Mesenchymal stem cell (in vitro differentiated cells and primary cell): ENCODE data around the gene ACAN.

ENCODE experiments used
- DNase-seq: peaks from one replicate; pipeline ENCODE4 v3.0.0-alpha.2; 2013
- H2AFZ ChIP-seq: one replicate; pipeline ENCODE4 v1.6.1; 2013; ENCODE audit warnings: low read depth, mild to moderate bottlenecking, control low read depth, inconsistent platforms, low read length, moderate library complexity
- H2AK5ac ChIP-seq: 2 replicates; pipeline ENCODE4 v1.6.1; 2013; ENCODE audit warnings: low read length, moderate library complexity, mild to moderate bottlenecking, inconsistent platforms; ENCODE audit not compliant: severe bottlenecking
- H2BK120ac ChIP-seq: one replicate; pipeline ENCODE4 v1.6.1; 2013; ENCODE audit warnings: low read depth, mild to moderate bottlenecking, inconsistent platforms, low read length, moderate library complexity
- H2BK12ac ChIP-seq, 2 experiments: one replicate each; pipeline ENCODE4 v1.6.1; 2013; ENCODE audit warnings: inconsistent platforms in 2 of 2, low read length in 2 of 2, mild to moderate bottlenecking in 2 of 2, moderate library complexity in 2 of 2, control low read depth in 1 of 2
- H2BK15ac ChIP-seq: one replicate; pipeline ENCODE4 v1.6.1; 2013; ENCODE audit warnings: mild to moderate bottlenecking, low read depth, inconsistent platforms; ENCODE audit not compliant: poor library complexity, severe bottlenecking
- H2BK5ac ChIP-seq: 2 replicates; pipeline ENCODE4 v1.6.1; 2013; ENCODE audit warnings: low read depth, mild to moderate bottlenecking, low read length, control low read depth, inconsistent platforms; ENCODE audit not compliant: poor library complexity, severe bottlenecking
- H3K14ac ChIP-seq, 2 experiments: one replicate each; pipeline ENCODE4 v1.6.1; 2013; ENCODE audit warnings: inconsistent platforms in 2 of 2, low read length in 2 of 2, control low read depth in 1 of 2, mild to moderate bottlenecking in 1 of 2, moderate library complexity in 1 of 2
- H3K18ac ChIP-seq, 2 experiments: one replicate each; pipeline ENCODE4 v1.6.1; 2013; ENCODE audit warnings: inconsistent platforms in 2 of 2, low read length in 2 of 2, control low read depth in 1 of 2, low read depth in 1 of 2, mild to moderate bottlenecking in 1 of 2
- H3K23ac ChIP-seq, 2 experiments: one replicate each; pipeline ENCODE4 v1.6.1; 2013; ENCODE audit warnings: inconsistent platforms in 2 of 2, low read length in 2 of 2, mild to moderate bottlenecking in 2 of 2, moderate library complexity in 2 of 2, control low read depth in 1 of 2
- H3K27ac ChIP-seq: 2 replicates; pipeline ENCODE4 v1.5.1; 2013; ENCODE audit warnings: mild to moderate bottlenecking, moderate library complexity, low read length, control low read depth, inconsistent platforms; ENCODE audit not compliant: poor library complexity, severe bottlenecking
- H3K27me3 ChIP-seq, 2 experiments: 2 replicates each; pipeline versions ENCODE4 v1.6.1 to v1.7.0; 2013; ENCODE audit warnings: low read length in 2 of 2, mild to moderate bottlenecking in 2 of 2, moderate library complexity in 2 of 2, control low read depth in 1 of 2, inconsistent platforms in 1 of 2; ENCODE audit not compliant: control insufficient read depth in 1 of 2, insufficient read depth in 1 of 2
- H3K36me3 ChIP-seq, 2 experiments: 2 replicates each; pipeline versions ENCODE4 v1.6.1 to v1.7.0; 2013; ENCODE audit warnings: low read length in 2 of 2, control low read depth in 1 of 2, inconsistent platforms in 1 of 2, low read depth in 1 of 2, mild to moderate bottlenecking in 1 of 2; ENCODE audit not compliant: insufficient read depth in 2 of 2, control insufficient read depth in 1 of 2
- H3K4ac ChIP-seq, 2 experiments: one replicate each; pipeline ENCODE4 v1.6.1; 2013; ENCODE audit warnings: inconsistent platforms in 2 of 2, low read length in 2 of 2, mild to moderate bottlenecking in 2 of 2, moderate library complexity in 2 of 2, control low read depth in 1 of 2, low read depth in 1 of 2
- H3K4me1 ChIP-seq: 2 replicates; pipeline ENCODE4 v1.6.1; 2013; ENCODE audit warnings: low read depth, low read length, control low read depth; ENCODE audit not compliant: control insufficient read depth, insufficient read depth
- H3K4me2 ChIP-seq: 2 replicates; pipeline ENCODE4 v1.6.1; 2013; ENCODE audit warnings: low read length, mild to moderate bottlenecking, inconsistent platforms; ENCODE audit not compliant: poor library complexity, severe bottlenecking
- H3K4me3 ChIP-seq, 2 experiments: 2 replicates each; pipeline versions ENCODE4 v1.5.1 to v1.7.0; 2013; ENCODE audit warnings: low read length in 2 of 2, mild to moderate bottlenecking in 2 of 2, control low read depth in 1 of 2, low read depth in 1 of 2; ENCODE audit not compliant: insufficient read depth in 1 of 2
- H3K79me1 ChIP-seq: replicated peaks from 2 replicates; pipeline ENCODE4 v1.6.1; 2013; ENCODE audit warnings: mild to moderate bottlenecking, control low read depth, low read length, inconsistent platforms; ENCODE audit not compliant: poor library complexity, severe bottlenecking
- H3K9ac ChIP-seq: 2 replicates; pipeline ENCODE4 v1.7.0; 2013; ENCODE audit warnings: mild to moderate bottlenecking, low read length, moderate library complexity
- H3K9me3 ChIP-seq: 2 replicates; pipeline ENCODE4 v1.7.0; 2013; ENCODE audit warnings: mild to moderate bottlenecking, low read length; ENCODE audit not compliant: control insufficient read depth
- H4K8ac ChIP-seq: one replicate; pipeline ENCODE4 v1.6.1; 2013; ENCODE audit warnings: inconsistent platforms, mild to moderate bottlenecking, low read length, moderate library complexity
- H4K91ac ChIP-seq: one replicate; pipeline ENCODE4 v1.6.1; 2013; ENCODE audit warnings: mild to moderate bottlenecking, low read length, inconsistent platforms
- WGBS: methylation state at CpG from one replicate; pipeline ENCODE4 v1.1.7; 2013; ENCODE audit warnings: mixed read lengths; 5-methylcytosine and 5-hydroxymethylcytosine counted together

Gene ACAN

DNA sequence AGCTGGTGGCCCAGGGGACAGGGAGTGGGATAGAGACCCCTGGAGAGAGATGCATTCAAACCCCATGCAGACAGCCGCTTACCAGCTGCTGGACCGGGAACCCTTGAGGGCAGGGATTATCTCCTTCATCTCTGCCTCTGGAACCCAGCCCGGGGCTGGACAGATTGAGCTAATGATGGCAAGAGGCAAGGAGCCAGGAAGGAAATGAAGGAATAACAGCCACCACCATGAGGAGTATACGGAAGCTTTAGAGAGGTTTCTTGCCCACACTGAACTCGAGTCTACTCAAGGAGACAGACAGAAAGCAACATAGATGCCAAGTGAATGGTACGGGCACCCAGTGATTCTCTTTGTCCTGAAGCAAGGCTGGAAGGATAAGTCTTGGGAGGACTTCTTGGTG lies 68.9 kb downstream of the ACAN start:
- no peak for DNase-seq
- Histone ChIP-seq H3K9ac (no peak overlapping the region), H3K9me3 (no peaks in the 10 kb centered on the region), H3K18ac (no peak overlapping the region), H2AK5ac (no peak overlapping the region), H2AFZ (no peak overlapping the region), H2BK120ac (no peak overlapping the region), H3K4ac (no peak overlapping the region), H4K91ac (no peak overlapping the region), H3K27ac (no peak overlapping the region), H3K4me1 (no peaks in the 10 kb centered on the region), H3K27me3 (peaks cover 64 to 75% of the 10 kb centered on the region in 2 experiments), H3K23ac (no peak overlapping the region), H3K4me3 (no peak overlapping the region), H3K4me2 (no peak overlapping the region), H4K8ac (no peak overlapping the region), H3K79me1 (no peaks in the 10 kb centered on the region), H3K14ac (no peak overlapping the region), H2BK15ac (no peak overlapping the region), H2BK5ac (no peak overlapping the region), H3K36me3 (no peaks in the 10 kb centered on the region), H2BK12ac (no peak overlapping the region)
- WGBS: 88% methylated on average over 6 of the region's 6 CpGs

DNA sequence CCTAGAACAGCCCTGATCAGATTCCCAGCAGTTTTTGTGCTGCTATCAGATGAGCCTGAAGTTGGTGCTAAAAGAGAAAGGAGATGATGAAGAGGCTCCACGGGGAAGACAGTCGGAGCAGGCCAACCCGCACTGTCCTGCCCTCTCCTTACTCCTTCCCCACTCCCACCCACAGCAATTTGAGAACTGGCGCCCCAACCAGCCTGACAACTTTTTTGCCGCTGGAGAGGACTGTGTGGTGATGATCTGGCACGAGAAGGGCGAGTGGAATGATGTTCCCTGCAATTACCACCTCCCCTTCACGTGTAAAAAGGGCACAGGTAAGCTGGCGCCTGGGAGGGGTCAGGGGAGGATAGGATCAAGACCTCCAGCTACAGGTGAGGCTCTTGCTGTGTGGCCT lies 69.5 kb downstream of the ACAN start:
- H3K9me3 ChIP-seq: no peaks in the 10 kb centered on the region
- peak overlapping the region; percentile 6 for H4K8ac ChIP-seq
- no peak overlapping the region for H2BK120ac ChIP-seq
- H2AFZ ChIP-seq: no peak overlapping the region
- DNase-seq: no peak
- no peak overlapping the region for H2BK12ac ChIP-seq
- H2BK5ac ChIP-seq: no peak overlapping the region
- no peak overlapping the region for H3K4me2 ChIP-seq
- no peak overlapping the region for H3K4ac ChIP-seq
- no peak overlapping the region for H4K91ac ChIP-seq
- no peak overlapping the region for H3K14ac ChIP-seq
- no peak overlapping the region for H2BK15ac ChIP-seq
- H3K4me3 ChIP-seq: no peak overlapping the region
- H3K9ac ChIP-seq: no peak overlapping the region
- no peak overlapping the region for H3K18ac ChIP-seq
- no peaks in the 10 kb centered on the region for H3K79me1 ChIP-seq
- H2AK5ac ChIP-seq: no peak overlapping the region
- H3K23ac ChIP-seq: no peak overlapping the region
- WGBS: 72% methylated on average over 7 of the region's 9 CpGs
- H3K27ac ChIP-seq: no peak overlapping the region
- no peaks in the 10 kb centered on the region for H3K36me3 ChIP-seq
- H3K4me1 ChIP-seq: no peaks in the 10 kb centered on the region
- H3K27me3 ChIP-seq: peaks cover 64 to 73% of the 10 kb centered on the region in 2 experiments

DNA sequence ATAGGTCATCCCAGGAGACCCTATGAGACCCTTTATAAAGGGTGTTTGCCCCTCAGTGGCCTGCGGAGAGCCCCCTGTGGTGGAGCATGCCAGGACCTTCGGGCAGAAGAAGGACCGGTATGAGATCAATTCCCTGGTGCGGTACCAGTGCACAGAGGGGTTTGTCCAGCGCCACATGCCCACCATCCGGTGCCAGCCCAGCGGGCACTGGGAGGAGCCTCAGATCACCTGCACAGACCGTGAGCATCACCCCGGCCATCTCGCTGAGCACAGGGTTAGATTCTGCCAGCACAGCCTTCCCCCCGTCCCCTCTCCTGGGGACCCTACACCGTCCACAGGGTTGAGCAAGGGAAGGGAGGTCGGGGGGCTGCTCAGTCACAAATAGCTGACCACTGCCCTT lies 70.5 kb downstream of the ACAN start:
- no peak for DNase-seq
- peaks cover 56 to 62% of the 10 kb centered on the region in 2 experiments for H3K27me3 ChIP-seq
- no peaks in the 10 kb centered on the region for H3K4me1 ChIP-seq
- H3K9ac ChIP-seq: no peak overlapping the region
- H4K8ac ChIP-seq: no peak overlapping the region
- H2AK5ac ChIP-seq: no peak overlapping the region
- H2BK15ac ChIP-seq: no peak overlapping the region
- H3K4ac ChIP-seq: no peak overlapping the region
- no peak overlapping the region for H3K14ac ChIP-seq
- H3K18ac ChIP-seq: no peak overlapping the region
- no peak overlapping the region for H2BK5ac ChIP-seq
- H3K4me3 ChIP-seq: no peak overlapping the region
- no peak overlapping the region for H4K91ac ChIP-seq
- no peak overlapping the region for H3K4me2 ChIP-seq
- H3K23ac ChIP-seq: no peak overlapping the region
- no peak overlapping the region for H2BK120ac ChIP-seq
- no peaks in the 10 kb centered on the region for H3K36me3 ChIP-seq
- H2BK12ac ChIP-seq: no peak overlapping the region
- 94% methylated on average over 13 of the region's 13 CpGs for WGBS
- no peak overlapping the region for H2AFZ ChIP-seq
- H3K79me1 ChIP-seq: no peaks in the 10 kb centered on the region
- H3K9me3 ChIP-seq: no peaks in the 10 kb centered on the region
- H3K27ac ChIP-seq: no peak overlapping the region

DNA sequence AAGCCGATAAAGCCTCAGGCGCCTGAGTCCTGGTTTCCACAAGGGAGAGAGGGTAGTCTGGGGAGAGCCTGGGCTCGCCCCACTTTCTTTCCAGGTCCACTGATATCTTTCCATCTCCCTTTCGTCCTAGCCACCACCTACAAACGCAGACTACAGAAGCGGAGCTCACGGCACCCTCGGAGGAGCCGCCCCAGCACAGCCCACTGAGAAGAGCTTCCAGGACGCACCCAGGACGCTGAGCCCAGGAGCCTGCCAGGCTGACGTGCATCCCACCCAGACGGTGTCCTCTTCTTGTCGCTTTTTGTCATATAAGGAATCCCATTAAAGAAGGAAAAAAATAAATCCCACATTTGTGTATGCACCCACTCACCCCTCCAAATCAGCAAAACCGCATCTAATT lies 71.0 kb downstream of the ACAN start:
- Histone ChIP-seq H4K91ac (no peak overlapping the region), H2BK15ac (no peak overlapping the region), H3K4ac (no peak overlapping the region), H3K9me3 (no peaks in the 10 kb centered on the region), H3K36me3 (no peaks in the 10 kb centered on the region), H3K4me2 (no peak overlapping the region), H3K23ac (no peak overlapping the region), H3K27me3 (peaks cover 51 to 57% of the 10 kb centered on the region in 2 experiments), H2BK120ac (no peak overlapping the region), H4K8ac (no peak overlapping the region), H3K4me1 (no peaks in the 10 kb centered on the region), H2AFZ (no peak overlapping the region), H3K14ac (no peak overlapping the region), H2BK12ac (no peak overlapping the region), H3K18ac (no peak overlapping the region), H2BK5ac (no peak overlapping the region), H3K4me3 (no peak overlapping the region), H2AK5ac (no peak overlapping the region), H3K9ac (no peak overlapping the region), H3K79me1 (no peaks in the 10 kb centered on the region), H3K27ac (no peak overlapping the region)
- DNase-seq: no peak
- 87% methylated on average over 14 of the region's 15 CpGs for WGBS
